Breast epithelium (tissue), 3 donors: Measurements from ENCODE around the gene ARMC9.

ENCODE experiments used
- POLR2AphosphoS5 ChIP-seq, 3 donors: sonication (generic); formaldehyde crosslinking; IDR thresholded peaks; one replicate each; pipeline ENCODE4 v1.6.1; 2017; ENCODE audit warnings: antibody characterized with exemption in 3 of 3
- TF ChIP-seq, protein P1 (sequence below), 3 donors: fragments of 450-650 bp; IDR thresholded peaks; one replicate each; pipeline ENCODE4 v1.5.1; 2016 to 2017; ENCODE audit warnings: antibody characterized with exemption in 3 of 3, mild to moderate bottlenecking in 3 of 3, moderate library complexity in 3 of 3

DNA sequence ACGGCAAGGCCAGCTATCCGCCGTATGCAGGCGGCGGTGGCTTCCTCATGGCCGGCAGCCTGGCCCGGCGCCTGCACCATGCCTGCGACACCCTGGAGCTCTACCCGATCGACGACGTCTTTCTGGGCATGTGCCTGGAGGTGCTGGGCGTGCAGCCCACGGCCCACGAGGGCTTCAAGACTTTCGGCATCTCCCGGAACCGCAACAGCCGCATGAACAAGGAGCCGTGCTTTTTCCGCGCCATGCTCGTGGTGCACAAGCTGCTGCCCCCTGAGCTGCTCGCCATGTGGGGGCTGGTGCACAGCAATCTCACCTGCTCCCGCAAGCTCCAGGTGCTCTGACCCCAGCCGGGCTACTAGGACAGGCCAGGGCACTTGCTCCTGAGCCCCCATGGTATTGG is 200.2 kb downstream of the ARMC9 start:
- TF ChIP-seq, protein P1, sequence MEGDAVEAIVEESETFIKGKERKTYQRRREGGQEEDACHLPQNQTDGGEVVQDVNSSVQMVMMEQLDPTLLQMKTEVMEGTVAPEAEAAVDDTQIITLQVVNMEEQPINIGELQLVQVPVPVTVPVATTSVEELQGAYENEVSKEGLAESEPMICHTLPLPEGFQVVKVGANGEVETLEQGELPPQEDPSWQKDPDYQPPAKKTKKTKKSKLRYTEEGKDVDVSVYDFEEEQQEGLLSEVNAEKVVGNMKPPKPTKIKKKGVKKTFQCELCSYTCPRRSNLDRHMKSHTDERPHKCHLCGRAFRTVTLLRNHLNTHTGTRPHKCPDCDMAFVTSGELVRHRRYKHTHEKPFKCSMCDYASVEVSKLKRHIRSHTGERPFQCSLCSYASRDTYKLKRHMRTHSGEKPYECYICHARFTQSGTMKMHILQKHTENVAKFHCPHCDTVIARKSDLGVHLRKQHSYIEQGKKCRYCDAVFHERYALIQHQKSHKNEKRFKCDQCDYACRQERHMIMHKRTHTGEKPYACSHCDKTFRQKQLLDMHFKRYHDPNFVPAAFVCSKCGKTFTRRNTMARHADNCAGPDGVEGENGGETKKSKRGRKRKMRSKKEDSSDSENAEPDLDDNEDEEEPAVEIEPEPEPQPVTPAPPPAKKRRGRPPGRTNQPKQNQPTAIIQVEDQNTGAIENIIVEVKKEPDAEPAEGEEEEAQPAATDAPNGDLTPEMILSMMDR (IDR thresholded peaks at IDR 0.05) = no peak
- no peak for TF ChIP-seq POLR2AphosphoS5 (IDR thresholded peaks at IDR 0.05)
